Activated CD4-positive, alpha-beta T cell treated with anti-CD3 and anti-CD28 coated beads for 4 hours (primary cell): ENCODE measurements around the gene IL17RA.
"Not testable (repeated sequence)": the region's sequence is repeated elsewhere in the genome, so short reads cannot be mapped to it uniquely, and the experiment has no call there.

ENCODE experiments used
- DNase-seq, 2 donors: peaks; one replicate each; pipeline ENCODE4 v3.0.0-alpha.2; 2020

The IL17RA gene

DNA sequence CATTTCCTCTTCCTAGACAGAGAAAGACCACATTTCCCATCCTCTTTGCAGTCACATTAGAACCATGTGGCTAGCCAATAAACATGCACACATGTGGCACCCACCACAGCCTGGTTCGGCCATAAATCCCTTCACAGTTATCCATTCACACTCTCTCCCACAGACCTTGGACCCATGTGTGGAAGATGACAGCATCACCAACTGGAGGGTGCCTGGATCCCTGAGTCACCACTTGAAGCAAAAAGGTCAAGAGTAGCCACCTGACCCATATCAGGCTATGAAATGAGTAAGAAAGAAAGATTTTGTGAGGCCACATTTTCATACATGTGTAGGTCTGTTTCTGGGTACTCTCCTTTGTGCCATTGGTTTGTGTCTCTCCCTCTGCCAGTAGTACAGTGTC lies 45.4 kb downstream of the IL17RA start:
- DNase-seq = no peak

DNA sequence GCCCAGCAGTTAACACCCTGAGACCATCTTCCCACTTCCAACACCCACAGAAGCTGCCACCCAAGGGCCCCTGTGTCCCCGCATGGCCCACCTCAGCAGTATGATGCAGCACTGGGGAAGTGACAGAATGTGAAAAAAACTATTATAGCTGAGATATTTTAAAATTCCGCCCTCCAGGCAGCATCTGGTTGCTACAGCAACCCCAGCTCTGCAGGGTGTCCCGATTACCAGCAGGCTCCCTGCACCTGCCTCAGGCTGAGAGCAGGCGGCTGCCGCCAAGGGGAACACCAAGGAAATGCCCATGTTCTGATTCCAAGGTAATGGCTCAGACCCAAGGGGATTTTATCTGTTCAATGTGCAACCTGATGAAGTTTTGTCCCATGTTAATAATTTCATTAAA lies 46.9 kb downstream of the IL17RA start:
- no peak for DNase-seq

DNA sequence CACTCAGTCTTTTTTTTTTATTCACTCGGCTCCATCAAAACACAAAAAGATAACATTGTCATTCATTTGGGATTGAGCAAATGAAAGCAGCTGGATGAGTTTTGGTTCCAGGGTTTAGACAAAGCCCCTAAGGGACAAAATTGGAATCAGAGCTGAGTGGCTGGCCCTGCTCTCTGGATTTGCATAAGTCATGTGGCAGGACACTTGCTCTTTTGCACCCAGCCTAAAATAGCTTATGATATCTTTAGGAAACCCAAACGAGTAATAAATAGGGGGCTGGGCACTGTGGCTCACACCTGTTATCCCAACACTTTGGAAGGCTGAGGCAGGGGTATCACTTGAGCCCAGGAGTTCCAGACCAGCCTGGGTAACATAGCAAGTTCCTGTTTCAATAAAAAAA lies 47.3 kb downstream of the IL17RA start:
- DNase-seq = no peak

DNA sequence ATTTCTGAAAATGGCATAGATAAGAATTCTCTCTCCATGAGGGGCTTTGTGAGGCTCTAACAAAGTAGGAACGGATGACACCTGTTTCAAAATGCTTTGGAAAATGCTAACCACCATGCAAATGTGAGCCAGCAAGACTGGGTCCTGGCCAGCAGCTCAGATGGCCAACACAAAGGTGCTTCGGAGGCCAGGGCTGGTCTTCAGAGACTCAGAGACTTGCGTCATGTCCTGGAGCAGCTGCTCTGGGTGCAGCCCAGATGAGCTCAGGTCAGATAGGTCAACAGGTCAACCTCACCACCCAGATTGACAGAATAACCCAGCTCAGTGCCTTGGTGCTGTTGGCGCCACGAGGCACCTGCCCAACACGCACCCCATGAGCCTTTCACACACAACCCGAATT lies 48.3 kb downstream of the IL17RA start:
- no peak for DNase-seq

DNA sequence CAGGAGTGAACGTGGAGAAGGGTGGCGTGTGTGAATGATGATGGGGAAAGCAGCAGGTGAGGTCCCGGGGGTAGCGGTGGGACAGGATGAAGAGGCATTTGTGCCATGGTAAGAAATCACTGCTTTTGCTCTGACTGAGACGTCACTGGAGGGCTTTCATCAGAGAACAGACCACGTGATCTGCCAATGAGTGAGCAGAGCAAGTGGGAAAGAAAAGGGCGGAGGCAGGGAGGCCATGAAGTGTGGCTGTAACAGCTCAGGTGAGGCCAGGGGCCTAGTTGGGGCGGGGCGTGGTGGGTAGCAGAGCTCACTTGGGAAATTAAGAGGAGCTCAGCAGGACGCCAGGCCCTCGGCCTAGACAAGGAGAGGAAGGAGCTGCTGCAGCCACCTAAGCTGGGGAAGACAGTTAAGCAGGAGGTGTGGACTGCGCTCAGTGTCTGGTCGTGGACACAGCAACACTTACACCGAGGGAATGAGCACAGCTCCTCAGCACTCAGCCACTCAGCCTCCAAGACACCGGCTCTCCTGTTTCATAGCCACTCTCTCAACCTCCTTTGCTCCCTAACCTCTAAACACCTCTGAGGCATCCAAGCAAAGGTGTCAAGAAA lies 50.5 kb downstream of the IL17RA start:
- DNase-seq = no peak

DNA sequence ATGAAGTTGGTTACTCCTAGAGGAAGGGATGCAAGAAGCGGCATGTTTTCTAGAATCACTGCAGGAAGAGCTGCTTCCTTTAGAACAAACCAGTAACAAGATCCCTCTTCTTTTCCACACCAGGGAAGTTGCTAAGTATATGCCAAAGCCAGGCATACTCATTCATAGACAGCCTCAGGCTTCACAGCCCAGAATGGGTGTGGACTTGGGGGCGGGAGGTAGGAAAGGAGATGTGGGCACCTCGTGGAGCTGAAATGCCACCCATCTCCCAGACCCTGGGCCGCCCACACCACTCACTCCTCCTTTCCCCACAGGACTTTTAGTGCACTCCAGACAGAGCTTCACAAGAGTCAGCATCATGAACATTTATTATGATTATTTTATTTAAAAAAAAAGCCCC lies 52.4 kb downstream of the IL17RA start:
- no peak for DNase-seq

DNA sequence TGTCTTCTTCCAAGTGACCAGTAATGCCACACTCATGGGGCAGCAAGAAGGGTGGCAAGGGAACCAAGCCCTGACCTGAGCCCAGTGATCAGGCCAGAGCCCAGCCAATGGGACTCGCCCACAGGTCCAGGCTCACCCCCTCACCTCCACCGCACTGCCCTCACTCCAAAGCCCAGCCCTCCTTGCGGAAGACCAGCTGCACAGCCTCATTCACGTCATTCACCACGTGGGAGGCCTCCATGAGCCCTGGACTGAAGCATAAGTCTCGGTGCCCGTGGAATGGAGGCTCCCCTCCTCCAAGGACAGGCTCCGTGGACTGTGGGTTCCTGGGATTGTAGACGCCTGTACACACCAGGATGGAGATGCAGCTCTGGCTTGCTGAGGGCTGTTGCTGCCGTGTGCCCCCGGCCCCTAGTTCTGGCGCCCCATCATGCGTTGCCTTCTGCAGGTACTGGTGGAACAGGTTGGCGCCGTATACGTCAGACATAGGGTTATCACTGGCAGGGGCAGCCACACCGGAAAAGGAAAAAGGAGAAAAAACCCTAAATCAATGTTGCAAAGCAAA lies 53.1 kb downstream of the IL17RA start:
- DNase-seq = no peak

DNA sequence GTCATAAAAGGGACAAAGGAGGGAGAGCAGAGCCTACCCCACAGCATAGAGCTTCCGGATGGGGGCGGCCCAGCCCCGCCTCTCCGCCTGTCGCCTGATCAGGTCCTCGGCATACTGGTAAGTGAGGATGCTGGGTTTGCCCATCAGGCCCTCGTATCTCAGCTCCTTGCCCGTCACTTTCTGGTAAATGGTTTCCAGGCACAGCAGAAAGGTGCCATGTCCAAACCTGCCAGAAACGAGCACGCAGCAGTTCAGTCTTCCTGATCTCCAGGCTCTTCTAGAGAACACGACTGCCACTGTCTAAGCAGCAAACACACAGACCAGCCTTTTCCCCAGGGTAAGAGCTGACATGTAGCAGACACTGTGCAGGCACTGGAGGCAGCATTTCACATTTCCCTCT lies 53.7 kb downstream of the IL17RA start:
- DNase-seq = no peak

DNA sequence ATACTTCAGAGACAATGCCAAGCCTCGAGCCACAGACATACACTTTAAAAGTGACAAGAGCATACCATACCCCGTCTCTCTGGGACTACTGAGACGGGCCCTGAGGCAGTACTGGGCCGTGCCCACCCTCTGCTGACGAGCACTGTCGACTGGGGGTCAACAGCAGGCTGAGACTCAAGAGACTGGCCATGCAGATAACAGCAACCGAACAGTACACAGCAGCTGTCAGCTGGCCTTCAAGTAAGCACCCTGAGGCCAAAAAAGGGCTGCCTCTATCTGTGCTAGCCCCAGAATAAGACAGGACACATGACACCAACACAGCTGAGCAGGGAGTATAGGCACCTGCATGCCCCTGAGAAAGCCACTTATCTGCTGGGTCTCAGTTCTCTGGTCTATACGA lies 55.2 kb downstream of the IL17RA start:
- DNase-seq = no peak

DNA sequence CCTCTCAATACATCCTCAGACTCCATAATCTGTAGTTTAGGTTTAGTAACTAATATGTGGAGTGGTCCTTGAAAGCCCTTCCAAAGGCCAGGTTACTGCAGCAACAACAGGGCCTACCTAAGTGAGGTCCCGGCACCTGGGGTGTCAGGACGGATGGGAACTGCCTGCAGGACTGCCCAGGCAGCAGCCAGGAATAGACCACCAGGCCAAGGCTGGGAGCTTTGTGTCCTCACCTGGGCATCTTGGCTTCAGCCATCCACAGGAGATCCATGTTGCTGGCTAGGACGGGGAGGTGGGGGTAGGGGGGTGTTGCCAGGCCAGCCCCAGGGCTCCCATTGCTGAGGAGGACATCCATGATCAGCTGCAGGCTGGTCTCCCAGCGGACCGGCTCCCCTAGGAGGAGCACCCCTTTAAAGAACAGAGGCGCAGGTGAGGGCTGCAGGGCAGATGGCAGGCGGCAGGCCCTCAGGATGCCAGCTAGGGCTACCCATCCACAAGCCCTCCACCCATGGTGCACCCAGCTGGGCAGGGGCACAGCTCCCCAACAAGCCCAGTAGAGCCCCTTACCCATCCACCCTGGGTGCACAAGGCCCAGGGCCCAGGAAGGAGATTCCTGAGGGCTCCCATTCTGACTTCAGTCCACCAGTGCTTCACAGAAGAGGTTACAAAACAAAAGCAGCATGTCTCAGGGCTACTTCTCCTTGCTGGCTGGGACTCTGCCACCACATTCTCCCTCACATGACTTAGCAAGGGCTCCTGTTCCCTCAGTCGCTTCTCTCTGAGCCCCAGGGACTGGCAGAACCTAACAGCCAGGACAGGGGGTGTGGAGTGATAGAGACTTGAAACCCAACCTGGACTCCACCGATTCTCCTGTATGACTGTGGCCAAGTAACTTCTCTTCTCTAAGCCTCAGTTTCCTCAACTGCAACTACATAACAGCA lies 56.3 kb downstream of the IL17RA start:
- DNase-seq = no peak

DNA sequence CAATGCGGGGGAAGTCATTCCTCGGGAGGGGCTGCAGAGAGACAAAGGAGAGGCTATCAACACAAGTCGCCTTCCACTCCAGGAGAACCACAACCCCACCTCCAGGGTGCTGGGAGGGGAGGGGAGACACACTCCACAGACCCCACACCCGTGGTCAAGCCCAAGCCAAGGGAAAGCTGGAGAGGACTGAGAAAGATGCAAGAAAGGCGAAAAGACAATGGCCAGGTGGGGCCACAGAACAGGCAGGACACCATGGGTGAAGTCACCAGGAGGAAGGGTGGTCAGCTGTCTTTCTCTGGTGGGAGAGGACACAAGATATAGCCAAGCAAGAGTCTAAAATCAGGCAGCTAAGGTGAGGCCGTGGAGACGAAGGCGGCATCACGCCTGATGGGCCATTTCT lies 58.3 kb downstream of the IL17RA start:
- DNase-seq = no peak

DNA sequence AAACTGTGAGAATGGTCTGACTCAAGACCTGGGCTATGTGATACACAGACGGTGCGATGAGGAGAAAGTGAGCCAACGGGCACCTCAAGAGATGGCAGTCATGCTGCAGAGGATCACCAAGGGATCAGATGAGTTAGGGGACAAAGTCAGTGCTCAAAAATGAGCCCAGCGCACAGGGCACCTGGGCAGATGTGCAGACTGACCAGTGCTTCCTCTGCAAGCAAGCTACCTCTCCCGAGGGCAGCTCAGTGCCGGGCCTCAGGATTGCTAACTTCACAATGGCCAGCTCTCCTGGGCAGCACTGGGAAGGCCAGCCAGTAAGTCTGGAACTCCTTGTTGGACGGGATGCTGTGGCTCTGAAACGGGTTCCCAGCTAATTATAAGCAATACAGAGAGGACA lies 59.0 kb downstream of the IL17RA start:
- DNase-seq = no peak

DNA sequence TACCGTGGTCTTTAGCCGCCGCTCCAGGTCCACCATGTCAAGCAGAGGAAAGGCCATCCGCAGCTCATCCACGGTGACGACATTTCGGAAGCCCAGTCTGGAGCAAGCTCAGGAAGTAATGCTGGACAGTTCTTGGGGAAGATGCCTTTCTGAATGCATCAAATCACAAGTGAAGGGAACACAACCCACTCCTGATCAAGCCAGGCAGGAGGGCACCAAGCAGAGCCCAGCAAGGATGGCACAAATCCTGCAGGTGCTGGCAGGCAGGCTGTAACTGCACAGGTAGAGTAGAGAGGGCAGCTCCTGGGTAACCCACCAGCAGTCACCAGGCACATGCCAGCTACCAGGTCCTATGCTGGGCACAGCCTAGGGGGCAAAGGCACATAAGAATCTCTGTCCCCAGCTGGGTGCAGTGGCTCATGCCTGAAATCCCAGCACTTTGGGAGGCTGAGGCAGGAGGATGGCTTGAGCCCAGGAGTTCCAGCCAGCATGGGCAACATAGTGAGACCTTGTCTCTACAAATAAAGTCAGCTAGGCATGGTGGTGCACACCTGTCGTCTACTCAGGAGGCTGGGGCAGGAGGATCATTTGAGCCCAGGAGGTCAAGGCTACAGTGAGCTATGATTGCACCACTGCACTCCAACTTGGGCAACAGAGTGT lies 60.4 kb downstream of the IL17RA start:
- DNase-seq = no peak

DNA sequence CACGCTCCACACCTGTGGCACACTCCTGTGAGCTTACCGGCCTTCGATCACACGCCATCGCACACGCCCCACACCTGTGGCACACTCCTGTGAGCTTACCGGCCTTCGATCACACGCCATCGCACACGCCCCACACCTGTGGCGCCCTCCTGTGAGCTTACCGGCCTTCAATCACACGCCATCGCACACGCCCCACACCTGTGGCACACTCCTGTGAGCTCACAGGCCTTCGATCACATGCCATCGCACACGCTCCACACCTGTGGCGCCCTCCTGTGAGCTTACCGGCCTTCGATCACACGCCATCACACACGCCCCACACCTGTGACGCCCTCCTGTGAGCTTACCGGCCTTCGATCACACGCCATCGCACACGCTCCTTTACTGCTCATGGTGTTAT lies 62.7 kb downstream of the IL17RA start:
- not testable (repeated sequence) for DNase-seq

DNA sequence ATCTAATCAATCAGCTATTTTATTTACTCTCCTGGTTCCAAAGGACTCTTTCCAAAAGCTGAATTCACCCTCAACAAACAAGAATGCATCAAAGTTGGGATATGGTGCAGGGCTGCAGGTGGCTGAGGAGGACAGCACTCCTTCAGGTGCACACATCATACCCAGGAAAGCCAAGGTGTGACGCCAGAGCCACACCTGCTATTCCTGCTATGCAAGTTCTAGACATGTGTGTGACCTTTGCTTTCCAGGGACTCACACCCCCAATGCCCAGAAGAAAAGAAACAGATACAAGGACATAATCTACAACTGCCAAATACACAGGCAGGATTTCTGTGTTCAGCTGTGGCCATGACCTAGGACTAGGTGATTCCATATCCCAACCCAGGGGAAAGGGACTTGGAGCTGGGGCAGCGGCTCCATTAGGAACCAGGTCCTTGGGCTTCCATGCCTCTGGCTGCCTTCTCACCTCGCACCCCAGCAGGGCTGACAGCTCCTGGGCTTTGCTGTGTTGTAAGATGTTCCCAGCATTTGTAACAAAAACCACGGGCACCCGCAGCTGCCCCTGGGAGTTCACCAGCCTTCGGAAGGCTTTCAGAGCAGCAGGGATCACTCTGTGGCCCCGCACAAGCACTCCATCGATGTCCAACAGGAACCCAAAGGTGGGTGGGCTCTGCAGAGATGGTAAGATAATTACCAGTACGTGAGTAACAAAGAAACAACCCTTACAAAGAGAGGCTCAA lies 64.4 kb downstream of the IL17RA start:
- no peak for DNase-seq

DNA sequence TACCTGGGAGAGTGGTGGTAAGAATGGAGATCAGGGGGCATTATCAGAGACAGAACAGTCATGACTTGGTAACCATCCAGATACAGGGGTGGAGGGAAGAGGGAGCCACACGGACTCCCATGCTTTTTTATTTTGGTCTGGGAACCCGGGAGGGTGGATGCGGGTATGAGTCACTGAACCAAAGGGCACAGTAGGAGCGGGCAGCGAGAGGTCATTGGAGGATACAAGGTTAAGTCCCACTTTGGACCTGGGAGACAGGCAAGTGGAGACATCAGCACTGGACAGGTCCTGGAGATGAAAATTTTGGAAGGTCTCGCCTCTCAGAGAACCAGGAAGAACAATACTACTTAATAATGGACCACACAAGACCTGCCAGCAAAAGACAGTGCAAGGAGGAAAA lies 67.5 kb downstream of the IL17RA start:
- no peak for DNase-seq

DNA sequence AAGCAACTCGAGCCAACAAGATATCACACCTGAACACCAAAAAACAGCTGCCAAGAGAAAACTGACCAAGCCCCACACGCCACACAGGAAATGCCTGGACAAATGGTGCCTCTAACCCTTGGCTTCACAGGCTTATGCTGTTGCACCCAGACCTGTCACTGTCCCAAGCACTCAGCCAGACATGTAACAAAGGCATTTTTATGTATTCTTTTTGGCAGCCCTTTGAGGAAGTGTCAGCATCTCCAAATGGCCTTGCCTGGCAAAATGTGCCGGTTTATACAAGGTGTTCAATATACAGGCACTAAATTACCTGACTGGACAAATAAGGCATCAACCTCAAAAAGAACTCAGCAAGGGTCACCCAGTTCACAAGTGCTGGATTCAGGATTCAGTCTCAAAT lies 68.2 kb downstream of the IL17RA start:
- DNase-seq = no peak

DNA sequence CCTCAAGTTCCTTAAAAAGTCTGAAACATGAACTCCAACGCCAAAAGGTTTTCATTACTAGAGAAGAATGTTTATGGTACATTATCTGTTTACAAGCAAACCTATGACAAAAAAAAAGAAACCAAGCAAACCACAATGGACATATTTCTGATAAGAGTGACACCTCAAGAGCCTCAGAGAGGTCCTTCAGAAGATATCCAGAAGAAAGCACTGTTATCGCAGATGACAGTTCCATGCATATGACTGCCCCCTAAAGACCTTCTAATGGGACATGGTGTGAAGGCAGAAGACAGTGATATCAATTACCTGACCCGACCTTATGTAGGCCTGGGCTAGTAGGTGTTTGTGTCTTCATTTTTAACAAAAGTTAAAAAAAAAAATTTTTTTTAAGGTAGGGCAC lies 71.1 kb downstream of the IL17RA start:
- no peak for DNase-seq

DNA sequence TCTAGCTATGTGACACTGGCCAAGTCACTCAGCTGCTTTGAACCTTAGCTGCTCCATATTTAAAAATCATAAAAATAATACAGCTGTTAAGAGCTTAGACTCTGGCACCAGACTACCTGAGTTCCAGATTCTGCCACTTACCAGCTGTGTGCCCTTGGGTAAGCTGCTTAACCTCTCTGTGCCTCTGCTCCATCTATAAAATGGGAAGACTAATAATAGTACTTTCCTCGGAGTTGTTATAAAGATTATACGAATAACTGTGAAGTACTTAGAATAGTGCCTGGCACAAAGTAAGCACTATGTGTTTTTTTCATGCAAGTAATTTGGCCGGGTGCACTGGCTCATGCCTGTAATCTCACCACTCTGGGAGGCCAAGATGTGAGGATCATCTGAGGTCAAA lies 72.9 kb downstream of the IL17RA start:
- no peak for DNase-seq

DNA sequence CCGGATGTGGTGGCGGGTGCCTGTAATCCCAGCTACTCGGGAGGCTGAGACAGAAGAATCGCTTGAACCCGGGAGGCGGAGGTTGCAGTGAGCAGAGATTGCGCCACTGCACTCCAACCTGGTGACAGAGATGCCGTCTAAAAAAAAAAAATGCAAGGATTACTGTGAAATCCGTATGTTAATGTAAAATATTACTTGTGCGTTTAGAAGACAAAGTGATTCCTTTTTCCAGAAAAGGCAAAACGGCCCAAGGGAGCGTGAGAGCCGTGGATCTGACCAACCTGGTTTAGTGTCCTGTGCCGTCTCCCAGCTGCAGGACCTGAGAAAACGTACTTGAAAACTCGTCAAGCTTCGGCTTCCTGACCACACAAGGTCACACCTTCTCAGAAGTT lies 73.4 kb downstream of the IL17RA start:
- DNase-seq = no peak

DNA sequence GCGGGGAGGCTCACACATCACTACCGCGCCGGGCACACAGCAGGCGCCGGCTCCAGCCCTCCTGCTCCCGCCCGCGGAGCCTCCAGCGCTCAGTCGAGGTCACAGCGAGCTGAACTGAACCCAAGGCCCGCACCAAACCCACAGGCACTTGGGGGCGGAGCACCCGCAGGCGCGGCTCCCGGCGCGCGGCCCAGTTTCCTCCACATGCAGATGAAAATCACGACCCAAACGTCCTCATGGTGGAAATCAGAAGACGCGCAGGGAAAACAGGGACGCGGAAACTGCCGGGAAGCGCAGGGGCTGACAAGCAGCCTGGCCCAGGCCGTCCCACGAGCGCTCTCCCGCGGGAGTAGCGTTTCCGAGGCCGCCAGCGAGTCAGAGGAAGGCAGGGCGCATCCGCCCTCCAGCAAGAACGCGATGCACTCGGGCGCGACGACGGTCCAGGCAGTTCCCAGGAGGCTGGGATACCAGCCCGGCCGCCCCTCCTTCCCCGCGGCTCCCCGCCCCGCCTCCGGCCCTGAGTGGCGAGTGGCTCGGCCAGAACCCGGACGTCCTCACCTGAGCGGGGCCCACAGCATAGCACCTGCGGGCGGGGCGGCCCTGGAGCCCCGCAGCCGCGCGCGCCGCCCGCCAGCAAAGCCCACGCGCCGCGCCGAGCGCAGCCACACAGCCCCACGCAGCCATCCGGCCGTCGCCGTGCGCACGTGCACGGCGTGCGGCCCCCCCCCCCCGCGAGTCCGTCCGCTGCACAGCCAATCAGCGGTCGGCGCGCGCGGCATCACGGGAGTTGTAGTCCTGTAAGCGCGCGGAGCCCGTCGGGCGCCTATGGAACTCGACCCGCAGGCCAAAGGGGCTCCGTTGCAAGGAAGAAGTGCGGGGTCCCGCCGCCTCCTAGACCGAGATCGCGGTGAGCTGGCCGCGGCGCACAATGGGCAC lies 74.0 kb downstream of the IL17RA start, which contains the start of gene HDHD5:
TSS of gene HDHD5 (minus strand) at position 710 of the 936 bp plus-strand sequence. CDS start at position 684, 26 bp downstream.
- DNase-seq = peak; percentile 89 to 93

DNA sequence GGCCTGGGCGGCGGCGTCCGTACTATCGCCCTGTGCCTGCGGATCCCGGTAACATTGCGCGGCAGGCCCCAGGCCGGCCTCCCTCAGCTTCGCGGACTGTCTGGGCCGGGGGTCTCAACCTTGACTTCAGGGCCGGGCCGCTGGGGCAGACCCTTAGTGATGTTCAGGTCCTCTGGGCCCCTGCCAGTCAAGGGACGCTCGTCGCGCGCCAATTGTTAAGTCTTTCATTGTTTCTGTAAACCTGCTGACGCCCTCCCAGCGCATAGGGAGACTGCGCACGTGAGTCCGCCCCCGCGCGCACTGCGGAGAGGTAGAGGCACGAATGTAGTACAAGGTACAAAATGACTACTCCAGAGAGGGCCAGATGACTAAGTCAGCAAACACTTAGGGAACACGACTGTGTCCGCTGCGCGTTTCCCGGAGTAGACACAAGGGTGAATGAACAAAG lies 74.7 kb downstream of the IL17RA start:
- DNase-seq = peak; percentile 57 to 61
